ENCODE results near the gene CTSE. TPM values are rescaled to one million over a fixed set of nuclear protein-coding genes. Genes with fewer than 3 reads are reported as not detected.

CTSE gene
- total RNA-seq, 5 donors from 2014 or later (not counting 1 experiment from before 2014, with no cell fraction given): 0.13 to 0.20 TPM; not detected in 3

- no peak for ATAC-seq (replicated peaks in 1 of 4)
- H3K27ac ChIP-seq (ENCODE audit: low read length): no peak overlapping the region
- Mint-ChIP-seq H3K4me1 (no peaks in the 10 kb centered on the region), H3K27me3 (peaks cover 0 to 3% of the 10 kb centered on the region in 2 donors), H3K27ac (no peak overlapping the region), H3K36me3 (no peaks in the 10 kb centered on the region), H3K4me3 (no peak overlapping the region), H3K9me3 (no peaks in the 10 kb centered on the region)
- H3K4me1 ChIP-seq (ENCODE audit: control insufficient read depth in 1 of 2, extremely low read depth in 1 of 2, insufficient read depth in 2 of 2, low read length in 2 of 2): no peaks in the 10 kb centered on the region
- 85% methylated on average over 2 of the region's 10 CpGs for WGBS (ENCODE audit: insufficient coverage)
- ChIA-PET POLR2A (no interaction called here), CTCF (interaction anchor here in 1 of 2 donors (1.8 kb wide), 1 partner anchor 10 kb away, joined by 7 read pairs; no protein-coding TSS in a partner anchor)
- no peak for DNase-seq
- no peak overlapping the region for H3K4me3 ChIP-seq (ENCODE audit: control insufficient read depth in 1 of 2, extremely low read depth in 1 of 2, low read length in 1 of 2)
- H3K9me3 ChIP-seq: no peaks in the 10 kb centered on the region
- H3K36me3 ChIP-seq (ENCODE audit: control insufficient read depth in 2 of 2, extremely low read depth in 1 of 2, insufficient read depth in 1 of 2, low read length in 1 of 2): no peaks in the 10 kb centered on the region
- no peaks in the 10 kb centered on the region for H3K27me3 ChIP-seq (replicated peaks in 1 of 2; ENCODE audit: control insufficient read depth in 2 of 2, extremely low read depth in 1 of 2, insufficient read depth in 2 of 2, low read length in 1 of 2)
Measured at GRCh38 chr1:205967554-205968335, 56.0 kb downstream of the CTSE start.

DNA sequence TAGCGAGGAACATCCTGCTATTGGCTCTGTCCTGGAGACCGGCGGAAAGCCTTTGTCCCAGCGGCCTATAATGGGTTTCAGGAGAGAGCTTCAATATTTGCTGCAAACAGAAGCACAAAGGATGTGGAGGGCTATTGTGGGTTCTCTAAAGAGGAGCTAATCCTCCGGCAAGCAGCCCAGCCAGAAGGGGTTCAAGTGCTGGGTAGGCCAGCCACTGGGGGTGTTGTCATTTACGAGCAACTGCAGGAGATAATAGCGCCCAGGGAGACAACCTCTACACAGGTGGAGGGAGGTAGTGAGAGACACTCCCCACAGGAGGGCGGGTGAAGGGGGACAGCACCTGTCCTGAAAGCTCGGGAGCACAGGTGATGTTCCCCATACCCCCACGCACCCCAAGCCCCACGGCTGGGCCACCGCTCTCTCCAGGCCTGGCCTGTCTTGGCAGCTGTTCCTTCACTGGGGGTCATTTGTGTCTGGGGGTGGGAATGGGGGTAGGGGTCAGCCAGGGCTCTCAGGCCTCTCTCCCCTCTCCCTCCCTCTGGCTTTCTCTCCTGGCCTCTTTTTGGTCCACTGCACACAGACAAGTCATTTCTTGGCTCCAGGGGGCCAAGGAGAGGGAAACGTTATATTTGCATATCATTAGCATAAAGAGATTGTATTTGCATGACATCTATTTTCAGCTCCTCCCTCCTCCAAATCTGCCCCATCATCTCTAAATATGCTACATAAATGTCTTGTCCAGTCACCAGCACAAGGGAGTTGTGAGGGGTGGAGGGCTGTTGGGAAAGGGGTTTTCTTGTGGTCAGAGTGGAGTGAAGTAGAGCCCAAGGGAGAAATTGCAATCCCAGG, 58.4 kb downstream of the CTSE start:
- no peaks in the 10 kb centered on the region for H3K9me3 Mint-ChIP-seq
- no peaks in the 10 kb centered on the region for H3K4me1 ChIP-seq (ENCODE audit: control insufficient read depth in 1 of 2, extremely low read depth in 1 of 2, insufficient read depth in 2 of 2, low read length in 2 of 2)
- no peak overlapping the region for H3K27ac Mint-ChIP-seq
- H3K27me3 Mint-ChIP-seq: peaks cover 3 to 15% of the 10 kb centered on the region in 2 donors
- no peaks in the 10 kb centered on the region for H3K4me1 Mint-ChIP-seq
- H3K36me3 Mint-ChIP-seq: no peaks in the 10 kb centered on the region
- no peak for DNase-seq
- CTCF ChIA-PET: interaction anchor here in 1 of 2 donors (0.9 kb wide), 1 partner anchor 12 kb away, joined by 5 read pairs; no protein-coding TSS in a partner anchor
- H3K27me3 ChIP-seq (replicated peaks in 1 of 2; ENCODE audit: control insufficient read depth in 2 of 2, extremely low read depth in 1 of 2, insufficient read depth in 2 of 2, low read length in 1 of 2): peaks cover 0 to 19% of the 10 kb centered on the region in 2 experiments
- H3K27ac ChIP-seq (ENCODE audit: low read length): no peak overlapping the region
- 85% methylated on average over 4 of the region's 13 CpGs for WGBS (ENCODE audit: insufficient coverage)
- H3K4me3 Mint-ChIP-seq: no peak overlapping the region
- H3K36me3 ChIP-seq (ENCODE audit: control insufficient read depth in 2 of 2, extremely low read depth in 1 of 2, insufficient read depth in 1 of 2, low read length in 1 of 2): no peaks in the 10 kb centered on the region
- H3K9me3 ChIP-seq: no peaks in the 10 kb centered on the region
- POLR2A ChIA-PET: no interaction called here
- H3K4me3 ChIP-seq (ENCODE audit: control insufficient read depth in 1 of 2, extremely low read depth in 1 of 2, low read length in 1 of 2): no peak overlapping the region
- no peak for ATAC-seq (replicated peaks in 1 of 4)

DNA sequence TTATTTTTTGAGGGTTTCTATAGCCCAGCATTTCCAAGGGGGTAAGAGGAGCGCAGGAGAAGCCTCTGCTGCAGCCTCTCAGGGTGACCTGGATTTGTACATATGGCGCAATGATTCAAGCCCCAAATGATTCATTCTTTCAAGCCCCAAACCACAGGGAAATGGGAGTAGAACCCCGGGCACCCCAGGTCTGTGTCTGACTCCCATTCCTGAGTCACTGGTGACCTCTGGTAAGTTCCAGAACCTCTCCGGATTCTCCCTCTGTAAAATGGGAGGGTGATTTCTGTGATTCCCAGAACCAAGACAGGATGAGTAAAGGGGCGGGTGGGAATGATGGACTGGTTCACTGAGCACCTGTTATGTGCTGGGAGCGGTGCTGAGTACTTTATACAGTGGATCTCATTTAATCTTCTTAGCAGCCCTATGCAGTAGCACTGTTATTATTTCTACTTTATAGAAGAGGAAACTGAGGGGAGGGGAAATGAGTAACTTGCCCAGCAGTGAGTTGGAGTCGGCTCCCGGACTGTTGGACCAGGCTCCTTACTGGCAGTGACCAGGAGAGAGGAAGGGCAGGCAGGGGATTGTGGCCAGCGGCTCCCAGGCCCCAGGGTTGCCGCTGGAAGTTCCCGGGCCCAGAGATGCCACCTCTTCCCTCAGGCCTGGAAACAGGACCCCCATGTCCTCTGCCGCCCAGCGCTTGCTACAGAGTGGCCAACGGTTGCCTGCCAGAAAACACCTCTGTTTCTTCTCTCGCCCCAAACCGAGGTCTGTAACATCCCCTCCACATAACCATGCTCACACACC, 60.1 kb downstream of the CTSE start:
- Mint-ChIP-seq H3K27me3 (peaks cover 11 to 28% of the 10 kb centered on the region in 2 donors), H3K27ac (no peak overlapping the region)
- CTCF ChIA-PET: no interaction called here

DNA sequence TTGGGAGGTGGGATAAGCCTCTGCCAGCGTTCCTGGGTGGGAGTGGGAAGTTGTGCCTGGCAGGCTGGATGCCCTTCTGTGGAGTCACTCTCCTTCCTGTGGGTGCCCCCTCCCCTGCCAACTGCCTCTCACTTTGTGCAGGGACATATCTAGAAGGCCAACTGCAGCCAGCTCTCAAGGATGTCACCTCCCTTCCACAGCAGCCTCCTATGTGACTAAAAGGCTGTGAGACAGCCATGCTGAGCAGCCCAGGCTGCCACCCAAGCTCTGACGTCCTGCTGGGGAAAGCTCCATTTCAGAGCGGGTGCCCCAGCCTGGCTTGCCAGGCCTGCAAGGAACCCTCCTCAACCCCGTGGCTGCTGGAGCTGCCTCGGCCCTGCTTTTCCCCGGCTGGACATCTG, 60.9 kb downstream of the CTSE start:
- ChIA-PET POLR2A (no interaction called here), CTCF (interaction anchor here (0.6 to 0.7 kb wide), 2 partner anchors 15 to 451 kb away, joined by 4 read pairs; no protein-coding TSS in a partner anchor)
- H3K36me3 Mint-ChIP-seq: no peaks in the 10 kb centered on the region
- H3K4me1 ChIP-seq (ENCODE audit: control insufficient read depth in 1 of 2, extremely low read depth in 1 of 2, insufficient read depth in 2 of 2, low read length in 2 of 2): no peaks in the 10 kb centered on the region
- no peak overlapping the region for H3K4me3 ChIP-seq (ENCODE audit: control insufficient read depth in 1 of 2, extremely low read depth in 1 of 2, low read length in 1 of 2)
- H3K4me1 Mint-ChIP-seq: no peaks in the 10 kb centered on the region
- H3K9me3 ChIP-seq: no peaks in the 10 kb centered on the region
- no peaks in the 10 kb centered on the region for H3K36me3 ChIP-seq (ENCODE audit: control insufficient read depth in 2 of 2, extremely low read depth in 1 of 2, insufficient read depth in 1 of 2, low read length in 1 of 2)
- H3K27me3 Mint-ChIP-seq: peaks cover 12 to 28% of the 10 kb centered on the region in 2 donors
- H3K27ac Mint-ChIP-seq: no peak overlapping the region
- no peak for DNase-seq
- no peaks in the 10 kb centered on the region for H3K9me3 Mint-ChIP-seq
- no peak for ATAC-seq (replicated peaks in 1 of 4)
- WGBS (ENCODE audit: insufficient coverage): 83% methylated on average over 3 of the region's 6 CpGs
- H3K27ac ChIP-seq (ENCODE audit: low read length): no peak overlapping the region
- H3K4me3 Mint-ChIP-seq: no peak overlapping the region
- peaks cover 0 to 35% of the 10 kb centered on the region in 2 experiments for H3K27me3 ChIP-seq (replicated peaks in 1 of 2; ENCODE audit: control insufficient read depth in 2 of 2, extremely low read depth in 1 of 2, insufficient read depth in 2 of 2, low read length in 1 of 2)

More for the DNA sequence above, 60.1 kb downstream of the CTSE start:
- 81% methylated on average over 6 of the region's 16 CpGs for WGBS (ENCODE audit: insufficient coverage)
- Mint-ChIP-seq H3K9me3 (no peaks in the 10 kb centered on the region), H3K36me3 (no peaks in the 10 kb centered on the region), H3K4me1 (no peaks in the 10 kb centered on the region), H3K4me3 (no peak overlapping the region)
- POLR2A ChIA-PET: no interaction called here
- Histone ChIP-seq H3K27ac (ENCODE audit: low read length) (no peak overlapping the region), H3K4me3 (ENCODE audit: control insufficient read depth in 1 of 2, extremely low read depth in 1 of 2, low read length in 1 of 2) (no peak overlapping the region), H3K27me3 (replicated peaks in 1 of 2; ENCODE audit: control insufficient read depth in 2 of 2, extremely low read depth in 1 of 2, insufficient read depth in 2 of 2, low read length in 1 of 2) (peaks cover 0 to 33% of the 10 kb centered on the region in 2 experiments), H3K9me3 (no peaks in the 10 kb centered on the region), H3K36me3 (ENCODE audit: control insufficient read depth in 2 of 2, extremely low read depth in 1 of 2, insufficient read depth in 1 of 2, low read length in 1 of 2) (no peaks in the 10 kb centered on the region), H3K4me1 (ENCODE audit: control insufficient read depth in 1 of 2, extremely low read depth in 1 of 2, insufficient read depth in 2 of 2, low read length in 2 of 2) (no peaks in the 10 kb centered on the region)
- ATAC-seq (replicated peaks in 1 of 4): no peak
- no peak for DNase-seq

DNA sequence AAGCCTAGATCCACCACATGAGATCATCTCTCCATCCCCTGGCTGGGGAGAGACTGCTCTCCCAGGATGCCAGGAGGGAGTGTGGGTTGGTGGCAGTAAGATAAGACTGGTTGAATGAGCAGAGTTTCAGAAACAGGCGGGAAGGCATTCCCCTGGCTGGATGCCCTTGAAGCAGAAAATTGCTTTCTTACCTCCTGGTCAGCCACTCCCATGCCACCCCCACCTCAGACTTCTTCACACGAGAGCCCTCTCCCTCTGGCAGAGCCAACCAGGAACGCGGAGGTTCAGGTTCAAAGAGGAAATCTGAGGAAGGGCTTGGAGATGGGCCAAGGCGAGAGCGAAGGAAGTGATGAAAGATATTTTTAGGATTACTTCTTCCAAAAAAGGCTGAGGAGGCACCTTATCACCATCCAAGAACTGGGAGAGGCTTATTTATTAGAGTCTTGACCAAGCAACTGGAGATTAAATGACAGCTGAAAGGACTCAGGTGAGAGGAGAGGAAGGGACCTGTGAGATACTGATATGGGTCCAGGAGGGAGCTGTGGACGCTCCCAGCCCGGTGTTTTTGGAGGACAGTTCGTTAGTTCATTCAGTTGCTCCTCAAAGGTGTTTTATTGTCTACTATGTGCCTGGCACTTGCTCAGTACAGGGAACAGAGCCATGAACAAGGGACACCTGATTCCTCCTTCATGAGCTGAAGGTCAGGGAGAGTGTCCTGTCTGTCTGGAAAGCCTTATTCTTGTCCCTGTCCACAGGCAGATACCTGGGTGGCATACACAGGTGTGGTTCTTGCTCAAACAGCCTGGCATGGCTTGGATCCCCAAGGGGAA, 61.5 kb downstream of the CTSE start:
- Mint-ChIP-seq H3K27ac (no peak overlapping the region), H3K27me3 (peaks cover 12 to 28% of the 10 kb centered on the region in 2 donors), H3K4me3 (no peak overlapping the region), H3K9me3 (no peaks in the 10 kb centered on the region), H3K4me1 (no peaks in the 10 kb centered on the region), H3K36me3 (no peaks in the 10 kb centered on the region)
- ATAC-seq (replicated peaks in 1 of 4) (no peak), DNase-seq (no peak)
- no peak overlapping the region for H3K4me3 ChIP-seq (ENCODE audit: control insufficient read depth in 1 of 2, extremely low read depth in 1 of 2, low read length in 1 of 2)
- H3K4me1 ChIP-seq (ENCODE audit: control insufficient read depth in 1 of 2, extremely low read depth in 1 of 2, insufficient read depth in 2 of 2, low read length in 2 of 2): no peaks in the 10 kb centered on the region
- no peaks in the 10 kb centered on the region for H3K36me3 ChIP-seq (ENCODE audit: control insufficient read depth in 2 of 2, extremely low read depth in 1 of 2, insufficient read depth in 1 of 2, low read length in 1 of 2)
- no peaks in the 10 kb centered on the region for H3K9me3 ChIP-seq
- ChIA-PET POLR2A (no interaction called here), CTCF (interaction anchor here (0.6 to 0.9 kb wide), 3 partner anchors 8 to 452 kb away, joined by 3 to 4 read pairs (median 4); no protein-coding TSS in a partner anchor)
- H3K27me3 ChIP-seq (replicated peaks in 1 of 2; ENCODE audit: control insufficient read depth in 2 of 2, extremely low read depth in 1 of 2, insufficient read depth in 2 of 2, low read length in 1 of 2): peaks cover 0 to 35% of the 10 kb centered on the region in 2 experiments
- H3K27ac ChIP-seq (ENCODE audit: low read length): no peak overlapping the region
- WGBS (ENCODE audit: insufficient coverage): 94% methylated on average over 5 of the region's 9 CpGs

Data from T-cell (primary cell).